GM12878 (cell line): Measurements from ENCODE around the gene RAD9A. TPM values are rescaled to one million over a fixed set of nuclear protein-coding genes. Genes with fewer than 3 reads are reported as not detected.

Experiments used
- ATAC-seq: fragments of 200-7000 bp; cut with Tn5 transposase; 3 replicates; pipeline ENCODE4 v1.9.1; 2020; ENCODE audit warnings: mild to moderate bottlenecking, moderate library complexity
- BruUV-seq: library from RNA; stranded (reverse); fragments of 400-500 nt; replicated peaks from 2 replicates; lab custom pipeline; 2021; lab: Mats Ljungman, UMichigan
- CTCF ChIA-PET: fragments of 300-600 bp; sonication (Branson Sonifier 250); formaldehyde crosslinking; extraction: SDS; loops from one replicate; lab custom pipeline; 2021; ENCODE audit warnings: inconsistent platforms; lab: Yijun Ruan, JAX
- POLR2A ChIA-PET: fragments of 350-600 bp; formaldehyde crosslinking; extraction: SDS; loops from one replicate; lab custom pipeline; 2021; ENCODE audit warnings: inconsistent platforms; lab: Charles Lee
- RAD21 ChIA-PET: fragments of 300-600 bp; sonication (Branson Sonifier 250); formaldehyde crosslinking; loops from one replicate; lab custom pipeline; 2023; ENCODE audit warnings: antibody characterized with exemption; ENCODE audit not compliant: unreplicated experiment; lab: Charles Lee
- SMC1A ChIA-PET: fragments of 300-600 bp; sonication (Branson Sonifier 250); formaldehyde crosslinking; loops from one replicate; lab custom pipeline; 2023; ENCODE audit not compliant: unreplicated experiment, uncharacterized antibody; lab: Charles Lee
- DNase-seq: peaks from one replicate; pipeline ENCODE4 v3.0.0-alpha.2; 2011; ENCODE audit warnings: low read depth, low spot score
- FAIRE-seq: peaks from 3 replicates; lab custom pipeline; 2011; peaks lifted over from hg19 to GRCh38; lab: Jason Lieb, UNC
- H2AFZ ChIP-seq: 2 replicates; pipeline ENCODE4 v1.6.0; 2011; ENCODE audit warnings: low read depth, low read length, control low read depth; ENCODE audit not compliant: control insufficient read depth
- H3K27ac ChIP-seq: 2 replicates; pipeline ENCODE4 v1.5.1; 2011; ENCODE audit warnings: control low read depth; ENCODE audit not compliant: control insufficient read depth, insufficient read depth
- H3K27me3 ChIP-seq, 2 experiments: replicated peaks in 1 of 2; 2 replicates each; pipeline versions ENCODE4 v1.6.0 to v1.6.1; 2011; ENCODE audit warnings: low read length in 1 of 2; ENCODE audit not compliant: control insufficient read depth in 2 of 2, insufficient read depth in 2 of 2
- H3K36me3 ChIP-seq, 2 experiments: 2 replicates each; pipeline ENCODE4 v1.5.1; 2011; ENCODE audit warnings: low read length in 1 of 2; ENCODE audit not compliant: control insufficient read depth in 2 of 2, insufficient read depth in 2 of 2
- H3K4me1 ChIP-seq: 2 replicates; pipeline ENCODE4 v1.6.1; 2011; ENCODE audit warnings: mild to moderate bottlenecking, low read length, moderate library complexity, mixed read lengths; ENCODE audit not compliant: control insufficient read depth, insufficient read depth
- H3K4me2 ChIP-seq: 2 replicates; pipeline ENCODE4 v1.6.0; 2011; ENCODE audit warnings: control low read depth; ENCODE audit not compliant: control insufficient read depth, insufficient read depth
- H3K4me3 ChIP-seq: fragments of 200-600 bp; sonication (generic); 2 replicates; pipeline ENCODE4 v1.5.1; 2016
- H3K79me2 ChIP-seq: 2 replicates; pipeline ENCODE4 v1.6.0; 2011; ENCODE audit warnings: low read length; ENCODE audit not compliant: control insufficient read depth, insufficient read depth
- H3K9ac ChIP-seq: 2 replicates; pipeline ENCODE4 v1.8.0; 2011; ENCODE audit warnings: low read length, control low read depth, mixed read lengths; ENCODE audit not compliant: control insufficient read depth, insufficient read depth
- H3K9me3 ChIP-seq: replicated peaks from 3 replicates; pipeline ENCODE4 v1.5.1; 2011; ENCODE audit warnings: mild to moderate bottlenecking, low read length; ENCODE audit not compliant: control insufficient read depth, insufficient read depth
- H4K20me1 ChIP-seq: 2 replicates; pipeline ENCODE4 v1.6.0; 2011; ENCODE audit not compliant: control insufficient read depth, insufficient read depth
- BCL11A ChIP-seq: IDR thresholded peaks from 2 replicates; pipeline ENCODE4 v1.6.1; 2011; ENCODE audit warnings: low read depth, low read length
- CBX5 ChIP-seq: sonication (generic); IDR thresholded peaks from 2 replicates; pipeline ENCODE4 v1.6.1; 2016; ENCODE audit warnings: low read depth, moderate library complexity, mild to moderate bottlenecking, inconsistent platforms
- ESRRA ChIP-seq: IDR thresholded peaks from 2 replicates; pipeline ENCODE4 v1.6.1; 2012; ENCODE audit warnings: mild to moderate bottlenecking, low read length, improper control_type of control experiment
- HCFC1 ChIP-seq: fragments of 150-350 bp; IDR thresholded peaks from 2 replicates; pipeline ENCODE4 v1.6.1; 2014; ENCODE audit warnings: low read length
- NR2F1 ChIP-seq: fragments of 450-650 bp; conservative IDR thresholded peaks from 2 replicates; pipeline ENCODE4 v1.6.1; 2017; ENCODE audit warnings: mild to moderate bottlenecking
- PKNOX1 ChIP-seq: fragments of 450-650 bp; IDR thresholded peaks from 2 replicates; pipeline ENCODE4 v1.6.1; 2016; ENCODE audit warnings: mild to moderate bottlenecking
- RELA ChIP-seq: fragments of 450-650 bp; IDR thresholded peaks from 2 replicates; pipeline ENCODE4 v1.8.0; 2014; ENCODE audit warnings: borderline replicate concordance; ENCODE audit not compliant: partially characterized antibody
- SUPT20H ChIP-seq: IDR thresholded peaks from 2 replicates; pipeline ENCODE4 v1.6.1; 2011; ENCODE audit warnings: low read depth, mild to moderate bottlenecking, low read length, moderate library complexity, borderline replicate concordance; ENCODE audit not compliant: control insufficient read depth
- TCF3 ChIP-seq: IDR thresholded peaks from 2 replicates; pipeline ENCODE4 v1.6.1; 2012; ENCODE audit warnings: low read depth, mild to moderate bottlenecking, low read length, borderline replicate concordance; ENCODE audit not compliant: insufficient read depth
- ZNF207 ChIP-seq: fragments of 450-650 bp; IDR thresholded peaks from 2 replicates; pipeline ENCODE4 v1.6.1; 2014; ENCODE audit warnings: antibody characterized with exemption, mild to moderate bottlenecking, borderline replicate concordance
- WGBS: methylation state at CpG from one replicate; pipeline ENCODE4 v1.1.6; 2016; ENCODE audit warnings: low lambda C conversion rate; ENCODE audit not compliant: insufficient replicate concordance, insufficient coverage; ENCODE audit errors: missing lambda C conversion rate; 5-methylcytosine and 5-hydroxymethylcytosine counted together
- in situ Hi-C: fragments of 300-500 bp; cut with MboI; formaldehyde crosslinking; loops from 9 replicates; pipeline ENCODE4 v1.14.3; 2018; ENCODE audit warnings: mixed read lengths
- intact Hi-C: fragments of 100-400 bp; cut with micrococcal nuclease; formaldehyde crosslinking; loops from one replicate; pipeline ENCODE4 v1.14.2; 2022; ENCODE audit not compliant: unreplicated experiment
- polyA plus RNA-seq, 11 experiments: library from polyadenylated mRNA; depleted of rRNA in 4 of 11; unstranded in 6 of 11; stranded (reverse) in 5 of 11; fragments of >200 nt; fragmentation: Nextera tagmentation in 4 of 11; fragmentation: Illumina TruSeq in 1 of 11; extraction: Ambion mirVana in 4 of 11; extraction: Trizol in 1 of 11; gene quantifications; 1 replicate in 1 of 11; 2 replicates in 10 of 11; pipeline versions ENCODE4 v1.2.1 to v1.2.3, GENCODE V29; 2011 to 2016; ENCODE audit warnings: inconsistent platforms in 2 of 11, missing spikeins in 2 of 11, low read depth in 1 of 11
- total RNA-seq, 4 experiments: library from RNA; depleted of rRNA in 3 of 4; stranded (reverse); fragments of >200 nt in 3 of 4; fragmentation: Illumina TruSeq in 1 of 4; extraction: Trizol in 1 of 4; gene quantifications; 2 replicates each; pipeline versions ENCODE4 v1.2.1 to v1.2.3, GENCODE V29; 2013 to 2021
- TF ChIP-seq, protein P1 (sequence below): fragments of 450-650 bp; IDR thresholded peaks from 2 replicates; pipeline ENCODE4 v1.6.1; 2017; ENCODE audit warnings: mild to moderate bottlenecking, moderate library complexity
- TF ChIP-seq, protein P2 (sequence below): IDR thresholded peaks from 2 replicates; pipeline ENCODE4 v1.6.1; 2011; ENCODE audit warnings: low read depth, low read length, improper control_type of control experiment, borderline replicate concordance

RAD9A gene
- total and polyA plus RNA-seq, 10 of the 15 experiments (the other 5 are each of a cell fraction or from before 2014, with no cell fraction given), result 1.1 to 36.2 (median 19.8) TPM

GRCh38 chr11:67364169-67364568 is 27.6 kb upstream of the RAD9A start:
- Histone ChIP-seq H3K79me2 (no peaks in the 10 kb centered on the region), H2AFZ (no peak overlapping the region), H3K36me3 (no peaks in the 10 kb centered on the region), H3K4me3 (no peak overlapping the region), H3K4me2 (no peak overlapping the region), H3K27me3 (peaks cover 1 to 4% of the 10 kb centered on the region in 2 experiments; a peak in 2 of 4 replicates), H3K27ac (no peak overlapping the region), H3K4me1 (peaks cover 8% of the 10 kb centered on the region), H4K20me1 (peaks cover 5% of the 10 kb centered on the region; the same call in 1 of the 2 replicates), H3K9ac (no peak overlapping the region), H3K9me3 (no peaks in the 10 kb centered on the region)
- DNase-seq, result no peak
- POLR2A ChIA-PET, result interaction anchor here (0.6 kb wide), 1 partner anchor 11 kb away, joined by 3 read pairs; the partner anchor contains the start of gene POLD4
- no TSS peak for BruUV-seq
- SMC1A ChIA-PET, result interaction anchor here (1.3 to 15.8 kb wide), 2 partner anchors 14 to 17 kb away, joined by 4 to 646 read pairs; partner anchors contain the start of gene CLCF1
- no peak for ATAC-seq
- intact Hi-C loops, result no loop called here
- WGBS, result 69% methylated on average over 3 of the region's 3 CpGs
- in situ Hi-C loops, result no loop called here
- FAIRE-seq, result no peak
- RAD21 ChIA-PET, result interaction anchor here (4.2 kb wide), 1 partner anchor 17 kb away, joined by 24 read pairs; no protein-coding TSS in a partner anchor
- TF ChIP-seq BCL11A (no peak), ESRRA (no peak), SUPT20H (no peak), TCF3 (no peak), RELA (no peak), HCFC1 (no peak), CBX5 (no peak), ZNF207 (no peak), NR2F1 (no peak), PKNOX1 (no peak)
- TF ChIP-seq, protein P1, sequence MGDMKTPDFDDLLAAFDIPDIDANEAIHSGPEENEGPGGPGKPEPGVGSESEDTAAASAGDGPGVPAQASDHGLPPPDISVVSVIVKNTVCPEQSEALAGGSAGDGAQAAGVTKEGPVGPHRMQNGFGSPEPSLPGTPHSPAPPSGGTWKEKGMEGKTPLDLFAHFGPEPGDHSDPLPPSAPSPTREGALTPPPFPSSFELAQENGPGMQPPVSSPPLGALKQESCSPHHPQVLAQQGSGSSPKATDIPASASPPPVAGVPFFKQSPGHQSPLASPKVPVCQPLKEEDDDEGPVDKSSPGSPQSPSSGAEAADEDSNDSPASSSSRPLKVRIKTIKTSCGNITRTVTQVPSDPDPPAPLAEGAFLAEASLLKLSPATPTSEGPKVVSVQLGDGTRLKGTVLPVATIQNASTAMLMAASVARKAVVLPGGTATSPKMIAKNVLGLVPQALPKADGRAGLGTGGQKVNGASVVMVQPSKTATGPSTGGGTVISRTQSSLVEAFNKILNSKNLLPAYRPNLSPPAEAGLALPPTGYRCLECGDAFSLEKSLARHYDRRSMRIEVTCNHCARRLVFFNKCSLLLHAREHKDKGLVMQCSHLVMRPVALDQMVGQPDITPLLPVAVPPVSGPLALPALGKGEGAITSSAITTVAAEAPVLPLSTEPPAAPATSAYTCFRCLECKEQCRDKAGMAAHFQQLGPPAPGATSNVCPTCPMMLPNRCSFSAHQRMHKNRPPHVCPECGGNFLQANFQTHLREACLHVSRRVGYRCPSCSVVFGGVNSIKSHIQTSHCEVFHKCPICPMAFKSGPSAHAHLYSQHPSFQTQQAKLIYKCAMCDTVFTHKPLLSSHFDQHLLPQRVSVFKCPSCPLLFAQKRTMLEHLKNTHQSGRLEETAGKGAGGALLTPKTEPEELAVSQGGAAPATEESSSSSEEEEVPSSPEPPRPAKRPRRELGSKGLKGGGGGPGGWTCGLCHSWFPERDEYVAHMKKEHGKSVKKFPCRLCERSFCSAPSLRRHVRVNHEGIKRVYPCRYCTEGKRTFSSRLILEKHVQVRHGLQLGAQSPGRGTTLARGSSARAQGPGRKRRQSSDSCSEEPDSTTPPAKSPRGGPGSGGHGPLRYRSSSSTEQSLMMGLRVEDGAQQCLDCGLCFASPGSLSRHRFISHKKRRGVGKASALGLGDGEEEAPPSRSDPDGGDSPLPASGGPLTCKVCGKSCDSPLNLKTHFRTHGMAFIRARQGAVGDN, result no peak
- TF ChIP-seq, protein P2, sequence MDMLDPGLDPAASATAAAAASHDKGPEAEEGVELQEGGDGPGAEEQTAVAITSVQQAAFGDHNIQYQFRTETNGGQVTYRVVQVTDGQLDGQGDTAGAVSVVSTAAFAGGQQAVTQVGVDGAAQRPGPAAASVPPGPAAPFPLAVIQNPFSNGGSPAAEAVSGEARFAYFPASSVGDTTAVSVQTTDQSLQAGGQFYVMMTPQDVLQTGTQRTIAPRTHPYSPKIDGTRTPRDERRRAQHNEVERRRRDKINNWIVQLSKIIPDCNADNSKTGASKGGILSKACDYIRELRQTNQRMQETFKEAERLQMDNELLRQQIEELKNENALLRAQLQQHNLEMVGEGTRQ, result no peak
- CTCF ChIA-PET, result interaction anchor here (0.6 to 26.2 kb wide), 4 partner anchors 8 to 282 kb away, joined by 3 to 1301 read pairs (median 10); partner anchors contain the start of genes CLCF1 and RAD9A
